Activated gamma-delta T cell (primary cell): ENCODE data around the gene DDX56.
A peak's percentile ranks its signal among the peaks of the same experiment; 100 is the strongest.
"Not testable (repeated sequence)": the region's sequence is repeated elsewhere in the genome, so short reads cannot be mapped to it uniquely, and the experiment has no call there.

ENCODE experiments used
- DNase-seq: peaks from one replicate; lab custom pipeline; 2025; lab: John Stamatoyannopoulos, UW

The DDX56 gene

DNA sequence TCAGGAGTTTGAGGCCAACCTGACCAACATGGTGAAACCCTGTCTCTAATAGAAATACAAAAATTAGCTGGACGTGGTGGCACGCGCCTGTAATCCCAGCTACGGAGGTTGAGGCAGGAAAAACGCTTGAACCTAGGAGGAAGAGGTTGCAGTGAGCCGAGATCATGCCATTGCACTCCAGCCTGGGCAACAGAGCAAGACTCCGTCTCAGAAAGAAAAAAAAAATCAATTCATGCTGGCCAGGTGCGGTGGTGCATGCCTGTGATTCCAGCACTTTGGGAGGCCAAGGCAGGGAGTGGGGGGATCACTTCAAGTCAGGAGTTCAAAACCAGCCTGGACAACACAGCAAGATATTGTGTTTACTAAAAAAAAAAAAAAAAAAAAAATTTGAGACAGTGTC is 23.5 kb upstream of the DDX56 start:
- DNase-seq: not testable (repeated sequence)

DNA sequence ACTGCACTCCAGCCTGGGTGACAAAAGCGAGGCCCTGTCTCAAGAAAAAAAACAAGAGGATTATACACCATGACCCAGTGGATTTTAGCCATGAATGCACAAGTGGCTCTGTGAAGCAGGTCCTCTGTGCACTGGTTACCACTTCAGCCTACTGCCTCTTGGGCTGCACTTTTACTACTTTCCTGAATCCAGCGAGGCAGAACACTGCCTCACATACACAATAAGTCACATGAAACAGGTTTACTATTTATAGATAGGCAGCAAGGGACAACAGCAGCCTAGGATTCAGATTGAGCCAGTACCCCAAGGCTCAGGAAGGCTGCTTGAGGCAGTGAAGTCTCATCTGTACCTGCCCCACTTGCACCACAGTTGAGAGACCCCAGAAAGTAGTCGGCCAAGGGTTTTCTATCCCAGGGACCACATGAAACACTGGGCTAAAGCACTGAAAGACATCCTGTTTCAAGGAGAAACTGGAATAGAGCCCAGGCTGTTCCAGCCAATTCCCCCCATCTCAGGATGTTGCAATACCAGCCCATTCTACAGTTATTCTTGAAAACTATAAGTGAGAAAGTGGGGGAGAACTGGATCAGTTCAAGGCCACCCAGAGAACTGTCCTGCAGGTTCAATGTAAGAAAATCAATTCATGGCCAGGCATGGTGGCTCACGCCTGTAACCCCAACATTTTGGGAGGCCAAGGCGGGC is 22.4 kb upstream of the DDX56 start:
- no peak for DNase-seq

DNA sequence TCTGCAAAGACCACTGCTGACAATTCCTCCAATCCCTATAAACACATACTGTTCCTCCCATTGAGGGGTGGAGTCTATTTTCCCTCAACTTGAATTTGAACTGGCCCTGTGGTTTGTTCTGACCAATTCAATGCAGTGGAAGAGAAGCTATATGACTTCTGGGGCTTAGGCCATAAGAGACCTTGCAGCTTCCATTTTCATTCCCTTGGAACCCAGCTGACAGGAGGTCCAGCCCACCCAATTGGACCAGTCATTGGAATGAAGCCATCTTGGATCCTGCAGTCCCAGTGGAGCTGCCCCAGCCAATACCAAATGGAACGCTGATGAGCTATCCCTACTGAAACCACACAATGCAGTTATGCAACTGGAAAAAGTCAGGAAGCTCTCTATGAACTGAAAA is 17.2 kb upstream of the DDX56 start:
- DNase-seq: no peak

DNA sequence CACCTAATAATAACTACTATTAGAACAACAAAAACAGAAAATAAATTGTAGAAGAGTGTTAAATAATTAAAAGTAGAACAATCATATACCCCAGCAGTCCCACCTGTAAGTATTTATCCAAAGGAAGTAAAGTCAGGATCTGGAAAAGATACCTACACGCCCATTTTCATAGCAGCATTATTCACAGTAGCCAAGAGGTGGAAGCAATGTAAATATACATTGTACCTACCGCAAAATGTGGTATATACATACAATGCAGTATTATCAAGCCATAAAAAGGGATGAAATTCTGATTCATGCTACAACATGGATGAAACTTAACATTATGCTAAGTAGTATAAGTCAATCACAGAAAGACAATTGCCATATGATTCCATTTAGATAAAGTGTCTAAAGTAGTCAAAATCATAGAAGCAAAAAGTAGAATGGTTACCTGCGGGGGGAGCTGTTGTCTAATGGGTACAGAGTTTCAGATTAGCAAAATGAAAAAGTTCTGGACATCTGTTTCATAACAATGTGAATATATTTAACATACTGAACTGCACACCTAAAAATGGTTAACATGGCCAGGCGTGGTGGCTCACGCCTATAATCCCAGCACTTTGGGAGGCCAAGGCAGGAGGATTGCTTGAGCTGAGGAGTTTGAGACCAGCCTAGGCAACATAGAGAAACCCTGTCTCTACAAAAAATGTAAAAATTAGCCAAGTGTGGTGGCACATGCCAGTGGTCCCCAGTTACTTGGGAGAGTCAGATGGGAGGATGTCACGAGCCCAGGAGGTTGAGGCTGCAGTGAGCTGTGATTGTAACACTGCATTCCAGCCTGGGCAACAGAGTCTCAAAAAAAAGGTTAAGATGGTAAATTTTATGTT is 14.4 kb upstream of the DDX56 start:
- no peak for DNase-seq

DNA sequence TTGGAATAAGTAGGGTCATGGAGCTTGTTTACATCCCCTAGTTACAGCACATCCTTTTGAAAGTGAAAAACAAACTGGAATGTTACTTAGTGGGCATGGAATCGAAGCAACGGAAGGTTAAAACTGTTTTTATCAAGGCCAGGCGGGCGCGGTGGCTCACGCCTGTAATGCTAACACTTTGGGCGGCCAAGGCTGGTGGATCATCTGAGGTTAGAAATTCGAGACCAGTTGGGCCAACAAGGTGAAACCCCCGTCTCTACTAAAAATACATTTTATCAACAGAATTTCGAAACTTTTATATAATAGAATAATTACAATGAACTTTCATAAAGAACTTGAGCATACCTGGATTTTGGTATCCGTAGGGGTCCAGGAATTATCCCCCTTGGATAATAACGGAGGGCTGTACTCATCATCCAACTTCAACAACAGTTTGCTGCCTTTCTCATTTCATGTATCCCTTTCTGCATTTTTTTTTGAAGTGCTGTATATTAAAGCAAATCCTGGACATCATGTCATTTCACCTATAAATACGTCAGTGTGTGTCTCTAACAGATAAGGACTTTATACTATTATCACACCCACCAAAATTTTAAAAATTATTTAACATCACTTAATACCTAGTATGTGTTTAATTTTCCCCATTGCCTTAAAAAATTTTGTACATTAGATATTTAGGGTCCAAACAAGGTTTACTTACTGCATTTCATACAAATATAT is 9.6 kb upstream of the DDX56 start:
- DNase-seq: no peak

DNA sequence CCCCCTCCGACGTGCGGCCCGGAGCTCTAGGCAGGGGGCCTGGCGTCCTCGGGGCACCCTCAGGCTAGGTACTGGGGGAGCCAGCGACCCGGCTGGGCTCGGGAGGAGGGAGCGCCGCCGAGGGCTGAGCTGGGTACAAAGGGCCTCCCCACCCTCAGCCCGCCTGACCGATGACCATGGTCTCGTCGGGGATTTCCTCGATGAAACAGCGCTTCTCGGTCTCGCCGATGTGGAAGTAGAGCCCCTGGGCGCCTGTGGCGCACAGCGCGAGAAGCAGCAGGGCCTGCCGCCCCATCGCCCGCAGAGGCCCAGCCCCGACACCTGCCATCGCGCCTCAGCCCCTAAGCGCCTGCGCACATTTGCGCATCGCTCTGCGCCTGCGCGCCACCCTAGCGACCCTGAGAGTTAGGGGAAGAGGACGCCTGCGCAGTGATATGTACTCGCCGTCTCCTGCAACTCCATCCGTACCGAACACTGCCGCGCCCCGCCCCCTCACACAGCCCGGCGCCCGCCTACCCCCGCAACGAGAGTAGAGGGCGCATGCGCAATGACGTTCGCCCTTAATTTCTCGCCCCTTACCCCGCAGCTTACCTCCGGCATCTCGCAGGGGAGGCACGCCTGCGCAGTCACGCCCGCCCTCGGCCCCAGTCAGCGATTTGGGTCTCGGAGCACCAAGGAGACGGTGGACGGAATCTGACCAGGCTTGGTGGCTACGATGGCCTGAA is 8.3 kb upstream of the DDX56 start, which contains the start of gene TMED4:
Gene TMED4 (minus strand): TSS at position 353 of the 725 bp plus-strand sequence. CDS start 25 bp downstream, at position 328.
- DNase-seq: peak; percentile 100

DNA sequence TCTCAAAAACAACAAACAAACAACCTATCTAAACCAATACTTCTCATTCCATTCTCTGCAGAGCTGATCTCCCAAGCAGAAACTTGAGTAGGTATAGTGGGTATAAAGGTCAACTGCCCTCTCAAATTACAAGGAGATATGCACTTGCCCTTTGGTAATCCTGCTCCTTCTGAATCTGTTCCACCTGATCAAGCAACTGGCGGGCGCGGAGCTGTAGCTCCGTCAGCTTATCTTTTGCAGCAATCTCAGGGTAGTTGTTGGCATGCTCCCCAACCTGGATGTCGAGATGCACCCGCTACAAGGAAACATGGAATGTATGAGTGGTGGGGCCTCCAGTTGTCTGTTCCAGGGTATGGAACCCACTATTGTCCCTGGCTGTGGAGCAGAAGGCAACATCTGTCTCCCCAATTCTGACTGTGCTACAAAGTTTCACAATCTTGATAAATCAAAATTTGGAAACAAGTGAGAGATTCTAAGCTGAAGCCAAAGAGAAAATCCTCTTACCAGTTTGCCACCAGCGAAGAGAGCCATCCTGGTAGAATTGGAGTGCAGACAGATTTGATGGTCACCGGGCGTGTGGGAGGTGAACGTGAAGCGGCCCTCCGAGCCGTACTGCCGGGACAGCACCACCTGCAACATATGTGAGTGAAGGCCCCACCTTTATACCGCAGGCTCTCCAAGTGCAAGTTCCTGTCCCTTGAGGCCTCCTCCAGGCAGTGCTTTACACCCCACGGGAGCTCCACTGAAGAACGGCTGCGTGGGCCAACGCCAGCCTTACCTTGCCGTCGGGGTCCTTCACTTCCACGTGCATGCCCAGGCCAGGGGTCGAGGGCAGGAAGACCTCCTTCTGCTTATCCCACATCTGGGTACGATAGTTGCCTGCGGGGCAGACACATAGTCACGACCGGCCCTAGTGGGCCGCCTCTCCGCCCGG is 7.5 kb upstream of the DDX56 start:
- DNase-seq: no peak

DNA sequence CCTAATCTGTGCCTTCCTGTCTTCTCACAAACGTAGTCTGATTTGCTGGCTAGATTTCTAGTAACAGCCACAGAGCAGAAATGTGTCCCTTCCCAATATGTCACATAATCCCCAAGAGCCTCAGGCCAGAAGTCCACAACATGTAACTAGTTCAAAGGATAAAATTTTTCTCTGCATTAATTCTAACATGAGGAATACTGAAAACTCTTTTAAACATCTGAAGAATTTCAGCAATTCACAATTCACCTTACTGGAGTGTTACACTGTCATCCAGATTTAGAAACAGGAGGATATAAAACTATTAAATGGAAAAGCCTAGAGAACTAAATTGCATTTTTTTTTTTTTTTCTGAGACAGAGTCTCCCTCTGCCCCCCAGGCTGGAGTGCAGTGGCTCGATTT is 2.5 kb upstream of the DDX56 start:
- no peak for DNase-seq

DNA sequence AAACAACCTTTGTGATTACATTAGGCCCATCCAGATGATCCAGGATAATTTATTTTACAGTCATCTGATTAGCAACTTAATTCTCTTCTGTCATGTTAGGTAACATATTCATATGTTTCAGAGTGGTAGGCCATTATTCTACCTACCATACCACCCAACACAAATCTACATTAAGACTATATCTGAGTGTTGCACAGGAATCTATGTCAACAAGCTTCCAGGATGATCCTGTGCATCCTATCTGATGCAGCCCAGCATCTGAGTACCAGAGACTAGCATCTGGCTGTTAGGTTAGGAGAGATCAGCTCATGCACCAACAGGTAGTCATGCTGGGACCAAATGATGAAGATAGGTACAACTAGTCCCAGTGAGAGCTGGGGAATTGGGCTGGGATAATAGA is 1.3 kb upstream of the DDX56 start:
- DNase-seq: no peak

DNA sequence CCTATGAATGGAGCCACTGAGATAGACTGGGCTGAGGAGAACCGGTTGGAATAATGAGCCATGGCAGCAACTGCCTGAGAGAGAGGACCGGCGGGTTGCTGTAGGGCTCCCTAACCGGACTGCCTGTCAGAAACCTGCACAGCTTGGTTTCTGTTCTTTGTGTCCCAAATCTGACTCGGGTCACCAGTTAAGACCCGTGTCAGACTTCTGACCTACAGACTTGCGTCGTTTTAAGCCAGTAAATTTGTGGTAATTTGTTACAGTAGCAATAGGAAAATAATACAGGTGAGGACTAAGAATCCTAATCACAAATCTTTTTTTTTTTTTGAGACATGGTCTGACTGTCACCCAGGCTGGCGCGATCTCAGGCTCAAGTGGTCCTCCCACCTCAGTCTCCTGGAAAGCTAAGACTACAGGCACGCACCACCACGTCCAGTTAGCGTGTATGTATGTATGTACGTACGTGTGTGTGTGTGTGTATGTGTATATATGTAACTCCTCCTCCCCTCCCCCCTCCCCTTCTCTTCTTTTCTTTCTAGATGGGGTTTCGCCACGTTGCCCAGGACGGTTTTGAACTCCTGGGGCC is 672 bp upstream of the DDX56 start:
- DNase-seq: no peak

DNA sequence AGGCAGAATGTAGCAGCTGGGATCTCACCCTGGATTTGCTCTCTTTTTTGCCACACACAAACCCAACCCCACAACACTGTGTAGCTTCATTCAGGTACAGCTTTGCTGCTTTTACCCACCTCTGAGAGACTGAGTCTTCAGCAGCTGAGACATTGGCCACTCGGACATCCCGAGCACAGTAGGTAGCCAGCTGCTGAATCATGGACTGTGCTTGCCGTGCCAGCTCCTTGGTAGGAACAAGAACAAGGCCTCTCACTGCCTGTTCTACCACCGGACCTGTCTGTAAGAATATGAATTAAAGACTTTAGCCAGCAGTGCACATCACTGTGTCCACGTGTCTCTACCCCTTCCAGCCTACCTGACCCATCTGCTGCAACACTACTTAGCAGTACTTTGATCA is 937 bp downstream of the DDX56 start:
- no peak for DNase-seq

DNA sequence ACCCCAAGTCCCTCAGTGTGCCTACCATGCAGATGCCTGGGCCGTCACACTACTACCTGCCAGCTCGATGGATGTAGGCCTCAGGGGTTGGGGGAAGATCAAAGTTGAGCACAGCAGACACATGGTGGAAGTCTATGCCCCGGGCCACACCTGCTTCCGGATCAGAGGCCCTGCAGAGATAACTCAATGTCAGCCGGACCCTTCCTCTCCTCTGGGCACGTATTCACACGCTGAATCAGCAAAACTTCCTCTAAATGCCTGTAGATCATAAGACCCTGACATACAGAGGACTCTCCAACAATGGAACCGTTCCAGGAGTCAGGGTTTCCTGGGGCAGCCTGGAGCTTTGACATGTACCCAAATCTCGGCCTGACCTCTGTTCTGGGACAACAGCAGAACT is 3.7 kb downstream of the DDX56 start:
- no peak for DNase-seq

DNA sequence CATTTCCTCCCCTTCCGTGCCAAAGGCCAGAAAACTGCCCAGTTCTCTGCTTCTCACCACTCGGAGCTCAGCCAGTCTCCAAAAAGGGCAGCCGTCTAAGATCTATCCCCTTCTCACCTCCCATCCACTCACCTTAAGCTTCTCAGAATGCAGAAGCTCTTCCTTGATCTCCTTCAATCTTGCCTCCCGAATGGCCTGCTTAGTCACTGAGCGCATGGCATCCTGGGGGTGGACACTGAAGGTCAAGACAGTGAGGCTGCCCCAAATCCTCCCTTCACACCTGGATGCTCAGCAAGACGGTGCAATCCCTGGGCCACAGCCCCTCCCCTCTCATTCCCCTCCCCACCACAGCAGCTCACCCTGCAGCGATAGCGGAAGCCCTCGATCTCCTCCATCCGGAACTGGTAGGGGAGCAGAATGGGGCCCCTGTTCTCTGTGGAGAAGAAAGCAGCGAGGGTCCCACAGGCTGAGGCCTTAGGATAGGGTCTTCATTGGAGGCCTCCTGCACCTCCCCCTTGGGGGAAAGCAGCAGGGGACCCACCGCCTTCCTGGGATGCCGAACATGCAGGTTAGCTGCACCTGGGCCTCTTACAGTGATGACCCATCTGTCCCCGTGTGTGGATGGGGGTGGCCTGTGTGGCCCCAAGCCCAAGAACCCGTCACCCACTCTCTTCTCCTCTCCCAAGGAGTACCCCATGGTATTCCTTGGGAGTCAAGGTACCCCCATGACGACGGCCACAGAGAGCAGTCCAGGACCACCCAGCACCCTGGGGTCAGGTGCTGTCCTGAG is 4.7 kb downstream of the DDX56 start:
- DNase-seq: no peak

DNA sequence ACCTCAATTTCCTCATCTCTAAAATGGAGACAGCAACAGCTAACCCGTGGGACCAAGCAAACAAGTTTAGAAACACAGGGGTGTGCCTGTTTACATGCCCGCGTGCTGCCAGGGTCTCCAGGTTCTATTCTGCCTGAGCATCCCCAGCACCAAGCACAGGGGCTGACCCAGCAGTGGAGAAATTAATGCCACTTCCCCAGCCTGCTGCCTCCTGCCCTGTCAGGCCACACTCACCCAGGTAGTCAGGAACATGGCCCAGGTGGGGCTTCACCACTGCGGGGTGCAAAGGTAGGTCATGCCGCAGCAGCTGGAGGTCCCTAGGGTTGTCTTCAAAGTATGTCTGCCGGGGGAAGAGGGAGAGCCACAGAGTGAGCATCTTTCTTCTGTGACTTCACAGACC is 5.8 kb downstream of the DDX56 start:
- no peak for DNase-seq

DNA sequence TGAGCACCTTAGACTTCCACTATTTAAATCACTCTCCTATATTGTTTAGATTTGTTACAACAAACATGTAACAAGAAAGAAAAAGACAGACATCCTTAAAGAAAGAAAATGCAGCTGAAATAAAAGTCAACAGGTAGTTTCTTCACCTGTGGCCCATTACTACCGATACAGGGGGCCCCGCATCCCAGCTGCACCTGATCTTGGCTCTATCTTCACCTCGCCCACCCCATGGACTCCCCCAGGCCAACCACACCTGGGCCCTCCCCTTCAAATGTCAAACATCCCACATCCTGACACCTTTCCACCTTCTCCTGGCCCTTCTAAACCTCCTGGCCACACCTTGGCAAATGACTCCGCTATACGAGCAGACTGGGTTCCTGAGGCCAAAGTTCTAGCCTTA is 7.0 kb downstream of the DDX56 start:
- no peak for DNase-seq

DNA sequence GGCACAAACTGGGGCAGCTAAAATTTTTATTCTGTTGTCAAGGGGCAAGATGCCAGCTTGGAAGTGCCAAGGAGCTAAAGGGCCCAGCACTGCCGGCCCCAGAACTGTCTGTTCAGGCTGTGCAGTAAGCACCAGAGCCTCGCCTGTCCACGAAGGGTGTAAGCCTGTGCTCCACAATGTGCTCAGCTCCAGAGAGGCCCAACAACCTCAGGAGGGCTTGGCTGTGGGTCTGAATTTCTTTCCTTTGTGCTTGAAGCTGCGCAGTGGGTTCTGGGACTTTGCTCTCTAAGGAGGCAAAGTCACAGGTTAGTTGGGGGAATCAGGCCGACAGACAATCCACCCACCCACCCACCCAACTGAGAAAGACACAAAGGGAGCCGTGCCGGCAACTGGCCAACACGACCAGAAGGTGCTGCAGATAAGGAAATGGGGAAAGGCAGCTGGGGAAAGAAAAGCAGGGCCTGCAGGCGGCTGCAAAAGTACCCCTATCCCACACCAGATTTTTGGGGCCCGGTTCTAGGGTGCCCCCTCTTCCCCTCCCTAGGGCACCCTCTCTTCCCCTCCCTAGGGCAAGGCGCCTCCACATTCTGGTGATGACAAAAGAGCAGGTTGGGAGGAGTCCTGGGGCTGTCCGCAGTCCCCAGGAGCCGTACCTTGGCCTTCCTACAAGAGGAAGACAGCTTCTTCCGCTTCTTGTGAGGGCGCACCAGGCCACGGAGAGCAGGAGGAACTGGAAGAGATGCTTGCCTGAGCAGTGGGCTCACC is 7.7 kb downstream of the DDX56 start:
- no peak for DNase-seq

DNA sequence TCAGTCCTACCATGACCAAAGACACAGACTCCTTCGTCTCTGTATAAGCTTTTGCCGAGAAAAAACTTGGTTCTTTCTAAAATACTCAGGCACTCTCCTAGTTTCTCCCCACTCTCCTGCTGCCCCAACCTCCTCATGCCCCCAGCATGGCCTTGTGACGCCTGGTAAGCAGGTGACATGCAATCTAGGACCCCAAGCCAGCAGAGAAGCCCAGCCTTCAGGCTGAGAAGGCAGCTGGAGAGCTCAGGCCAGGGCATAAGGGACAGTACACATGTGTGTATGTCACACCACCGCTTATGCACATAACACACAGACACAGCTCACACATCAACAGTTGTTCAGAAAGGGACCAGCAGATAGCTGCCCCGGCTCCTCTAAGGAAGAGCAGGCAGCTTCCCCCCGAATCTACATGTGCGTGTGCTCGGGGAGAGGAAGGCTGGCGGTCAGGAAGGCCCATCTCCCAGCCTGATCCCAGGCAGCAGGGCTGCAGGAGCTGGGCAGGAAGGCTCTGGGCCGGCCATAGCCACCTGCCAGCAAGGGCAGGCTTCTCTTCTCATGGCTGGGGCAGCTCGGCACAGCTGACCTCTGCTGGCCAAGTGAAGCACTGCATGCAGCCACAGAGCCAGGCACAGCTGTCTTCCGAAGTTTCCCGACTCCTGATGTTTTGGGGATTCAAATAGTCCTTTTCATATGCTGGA is 8.5 kb downstream of the DDX56 start:
- no peak for DNase-seq

DNA sequence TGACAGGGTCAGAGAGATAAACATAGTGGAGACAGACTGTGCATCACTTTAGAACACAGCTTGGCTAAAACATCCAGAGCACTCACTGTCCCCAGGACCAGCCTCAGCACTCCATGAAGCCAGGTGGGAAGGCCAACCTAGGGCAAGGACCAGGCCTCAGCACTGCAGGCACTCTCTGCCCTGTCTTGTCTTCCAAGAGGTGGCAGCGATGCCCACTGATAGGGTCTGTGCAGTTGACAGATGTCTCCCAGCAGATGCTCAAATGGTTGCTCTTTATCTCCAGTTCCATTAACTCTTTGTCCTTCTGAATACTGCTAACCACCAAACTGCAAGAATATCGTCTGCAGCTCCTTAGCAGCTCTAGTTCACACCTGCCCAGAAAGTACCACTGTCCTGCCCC is 9.1 kb downstream of the DDX56 start:
- DNase-seq: no peak
